HUDEP-2 (cell line): Measurements from ENCODE around the gene PRXL2A.
"Not testable (repeated sequence)": the region's sequence is repeated elsewhere in the genome, so short reads cannot be mapped to it uniquely, and the experiment has no call there.

Experiments used
- DNase-seq, 76 experiments: peaks; one replicate each; lab custom pipeline; 2025; ENCODE audit not compliant: unreplicated experiment in 76 of 76; lab: John Stamatoyannopoulos, UW

The PRXL2A gene

GRCh38 chr10:80473096-80473657, 64.8 kb downstream of the PRXL2A start:
- DNase-seq: no peak

- DNase-seq: no peak
These were observed 65.6 kb downstream of the PRXL2A start for GRCh38 chr10:80473692-80474596.

- no peak for DNase-seq
These were observed 66.2 kb downstream of the PRXL2A start for GRCh38 chr10:80474597-80474910.

GRCh38 chr10:80474941-80475340, 66.6 kb downstream of the PRXL2A start:
- peak in 11 of 76 experiments; percentile 13 to 35 (median 22) for DNase-seq

GRCh38 chr10:80475641-80476040, 67.3 kb downstream of the PRXL2A start:
- DNase-seq: not testable (repeated sequence)

- DNase-seq: no peak
These were observed 68.3 kb downstream of the PRXL2A start for GRCh38 chr10:80476685-80477084.

GRCh38 chr10:80477813-80478212, 69.5 kb downstream of the PRXL2A start:
- no peak for DNase-seq

- DNase-seq: not testable (repeated sequence)
These were observed 72.0 kb downstream of the PRXL2A start for GRCh38 chr10:80480373-80480772.

GRCh38 chr10:80480852-80481251, 72.5 kb downstream of the PRXL2A start:
- DNase-seq: no peak

GRCh38 chr10:80484243-80484642, 75.9 kb downstream of the PRXL2A start:
- DNase-seq: peak in 9 of 76 experiments; percentile 8 to 36 (median 22)

GRCh38 chr10:80484676-80485075, 76.3 kb downstream of the PRXL2A start:
- DNase-seq: no peak

GRCh38 chr10:80485076-80485945, 77.0 kb downstream of the PRXL2A start:
- DNase-seq: peak in 9 of 76 experiments; percentile 15 to 50 (median 24)

GRCh38 chr10:80485946-80486764, 77.8 kb downstream of the PRXL2A start:
- DNase-seq: no peak
